GM19025 (cell line): ENCODE results near the gene PACRGL.

ENCODE experiments used
- ATAC-seq: cut with Tn5 transposase; IDR thresholded peaks from one replicate; pipeline ENCODE4 v1.9.1; 2021; ENCODE audit warnings: mild to moderate bottlenecking, low read depth, moderate library complexity; ENCODE audit not compliant: unreplicated experiment

The PACRGL gene

DNA sequence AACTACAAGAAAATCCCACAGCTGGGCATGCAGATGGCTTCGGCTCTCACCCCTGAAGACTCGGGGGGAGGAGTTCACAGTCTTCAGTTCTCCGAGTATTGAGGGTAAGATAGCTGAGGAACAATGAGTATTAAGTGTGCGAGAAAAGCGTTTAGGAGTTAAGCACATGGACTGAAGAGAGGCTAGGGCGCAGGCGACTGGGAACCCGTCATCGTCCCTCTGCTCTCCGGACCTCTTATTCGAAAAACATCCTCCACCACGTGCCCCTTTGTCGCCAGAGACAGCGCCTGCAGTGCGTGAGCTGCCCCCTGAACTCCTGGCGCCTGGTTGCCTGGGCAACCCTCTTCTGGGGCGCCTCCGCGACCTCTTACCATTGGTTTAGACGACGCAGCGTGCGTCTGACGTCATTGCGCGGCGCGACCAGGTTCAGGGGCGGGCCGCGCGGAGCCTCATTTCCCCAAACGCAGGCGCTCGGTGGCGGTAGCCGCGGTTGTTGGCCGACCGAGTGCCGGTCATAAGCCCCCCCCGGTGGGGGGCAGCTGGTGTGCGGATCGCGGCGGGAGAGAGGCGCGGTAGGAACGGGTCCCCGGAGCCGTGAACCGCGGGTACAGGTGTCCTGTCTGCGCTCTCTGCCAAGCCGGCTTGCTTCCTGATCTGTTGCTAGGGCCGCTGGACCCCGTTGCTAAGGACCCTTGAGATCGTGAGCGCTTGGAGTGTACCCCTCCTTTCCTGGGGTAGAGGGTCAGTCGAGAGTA is at the start of gene PACRGL:
TSS of gene PACRGL (plus strand) at position 452 of the 755 bp plus-strand sequence. CDS start 4,024 bp downstream, outside the sequence.
- peak; percentile 100 for ATAC-seq

DNA sequence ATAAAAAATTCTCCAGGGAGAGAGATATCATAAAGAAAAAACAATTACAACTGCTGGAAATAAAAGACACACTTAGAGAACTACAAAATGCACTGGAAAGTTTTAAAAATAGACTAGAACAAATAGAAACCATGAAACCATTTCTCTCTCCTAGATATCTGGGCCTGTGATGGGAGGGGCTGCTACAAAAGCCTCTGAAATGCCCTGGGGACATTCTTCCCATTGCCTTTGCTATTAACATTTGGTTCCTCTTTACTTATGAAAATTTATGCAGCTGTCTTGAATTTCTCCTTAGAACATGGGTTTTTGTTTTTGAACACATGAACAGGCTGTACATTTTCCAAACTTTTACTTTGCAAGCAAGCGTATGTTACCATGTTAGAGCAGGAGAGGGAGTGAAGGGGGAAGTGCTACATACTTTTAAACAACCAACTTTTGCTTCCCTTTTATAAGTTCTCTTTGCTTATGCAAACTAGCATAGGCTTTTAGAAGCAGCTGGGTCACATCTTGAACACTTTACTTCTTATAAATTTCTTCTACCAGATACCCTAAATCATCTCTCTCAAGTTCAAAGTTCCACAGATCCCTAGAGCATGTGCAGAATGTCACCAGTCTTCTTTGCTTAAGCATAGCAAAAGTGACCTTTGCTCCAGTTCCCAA is 47.9 kb upstream of the PACRGL start:
- ATAC-seq: no peak

DNA sequence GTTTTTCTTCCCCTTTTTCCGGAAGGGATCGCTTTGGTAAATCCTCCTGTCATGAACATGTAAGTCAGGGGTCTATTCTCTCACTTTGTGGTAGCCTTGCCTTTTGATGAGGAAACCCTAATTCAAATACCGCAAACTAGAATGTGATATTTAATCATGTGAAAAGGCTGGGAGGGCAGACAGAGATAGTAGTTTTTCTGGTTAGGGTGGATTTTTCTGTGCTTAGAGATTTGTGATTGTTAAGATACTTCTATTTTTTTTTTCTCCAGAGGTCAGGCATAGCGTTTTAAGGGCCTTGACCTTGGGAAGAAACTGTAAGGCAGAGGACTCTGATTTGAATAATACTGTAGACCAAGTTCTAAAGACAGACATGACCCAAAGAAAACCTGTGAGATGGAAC is 41.8 kb upstream of the PACRGL start:
- ATAC-seq: no peak

DNA sequence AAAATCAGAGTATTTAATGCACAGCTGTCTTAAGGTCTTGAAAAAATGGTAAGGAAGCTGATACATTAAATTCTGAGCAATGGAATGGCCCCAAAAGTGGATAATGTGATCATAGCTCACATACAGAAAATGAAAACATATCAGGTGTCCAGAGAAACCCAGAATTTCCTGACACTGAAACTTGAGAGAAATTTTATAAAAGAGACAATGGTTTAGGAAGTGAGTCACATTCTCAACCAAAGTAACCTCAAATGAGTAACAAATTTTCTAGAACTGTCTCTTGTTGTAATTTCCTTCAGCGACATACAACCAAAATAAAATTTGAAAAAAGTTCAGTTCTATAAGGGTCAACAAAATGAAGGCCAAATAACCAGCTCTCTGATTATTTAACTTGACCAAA is 37.4 kb upstream of the PACRGL start:
- no peak for ATAC-seq

DNA sequence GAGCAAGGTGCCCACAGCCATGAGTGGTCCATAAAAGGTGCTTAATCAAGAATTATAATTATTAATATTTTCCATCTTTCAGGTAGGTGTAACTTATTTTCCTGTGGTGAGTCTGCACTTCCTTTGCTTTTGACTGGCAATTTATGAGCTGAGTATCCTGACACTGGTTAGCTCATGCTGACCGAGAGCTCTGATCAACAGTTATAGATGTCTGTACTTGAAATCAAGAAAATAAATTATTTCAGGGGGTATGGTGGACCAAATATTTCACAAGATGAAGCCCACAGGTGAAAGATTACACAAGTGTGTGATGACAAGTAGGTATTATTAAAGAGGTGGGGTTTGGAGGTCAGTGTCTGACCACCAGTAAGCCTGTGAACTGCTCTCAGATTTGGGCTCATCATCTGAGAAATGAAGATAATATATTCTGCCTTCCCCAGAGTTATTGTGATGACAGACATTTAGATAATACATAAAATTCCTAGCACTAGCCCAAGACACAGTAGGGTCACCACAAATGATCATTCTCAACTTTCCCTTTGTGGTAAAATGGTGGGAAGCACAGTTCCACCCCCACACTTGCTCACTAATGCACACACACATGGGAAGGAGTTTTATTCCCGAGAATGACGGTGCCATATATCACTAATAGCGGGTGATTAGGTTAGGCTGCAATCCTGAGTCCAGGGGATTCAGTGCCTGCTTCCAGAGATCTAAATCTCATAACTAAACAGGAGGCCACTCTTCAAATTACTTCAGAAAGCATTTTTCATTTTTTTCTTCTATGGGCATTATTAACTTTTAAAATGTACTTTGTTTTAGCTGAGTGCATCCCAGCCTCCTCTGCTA is 34.0 kb upstream of the PACRGL start:
- ATAC-seq: no peak

DNA sequence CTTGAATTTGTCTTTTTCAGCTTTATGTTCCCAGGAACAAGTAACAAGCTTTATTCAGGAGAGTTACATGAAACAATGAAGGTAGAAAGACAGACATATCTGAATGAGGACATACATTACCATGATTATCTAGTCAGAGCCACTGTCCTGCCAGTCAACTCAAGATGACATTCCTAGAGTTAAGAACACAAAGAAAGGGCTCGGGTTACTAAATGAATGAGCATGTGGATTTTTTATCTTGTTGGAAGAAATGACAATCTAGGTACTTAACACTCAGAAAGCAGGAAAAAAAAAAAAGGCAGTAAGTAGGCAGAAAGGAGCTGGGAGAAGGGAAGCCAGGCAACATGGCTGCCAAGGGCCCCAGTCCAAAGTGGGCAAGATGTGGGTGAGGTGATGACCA is 28.0 kb upstream of the PACRGL start:
- no peak for ATAC-seq

DNA sequence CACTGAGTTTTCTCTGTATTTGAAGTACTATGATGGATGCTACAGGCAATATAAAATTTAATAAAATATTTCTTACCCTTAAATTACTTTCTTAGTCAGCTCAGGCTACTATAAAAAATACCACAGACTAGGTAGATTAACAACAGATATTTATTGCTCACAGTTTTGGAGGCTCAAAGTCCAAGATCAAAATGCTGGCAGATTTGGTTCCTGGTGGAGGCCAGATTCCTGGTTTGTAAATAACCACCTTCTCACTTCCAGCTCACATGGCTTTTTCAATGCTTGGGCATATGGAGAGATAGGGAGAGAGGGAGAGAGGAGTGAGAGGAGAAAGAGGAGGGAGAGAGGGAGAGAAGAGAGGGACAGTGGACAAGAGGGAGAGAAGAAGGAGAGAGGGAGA is 24.5 kb upstream of the PACRGL start:
- no peak for ATAC-seq

DNA sequence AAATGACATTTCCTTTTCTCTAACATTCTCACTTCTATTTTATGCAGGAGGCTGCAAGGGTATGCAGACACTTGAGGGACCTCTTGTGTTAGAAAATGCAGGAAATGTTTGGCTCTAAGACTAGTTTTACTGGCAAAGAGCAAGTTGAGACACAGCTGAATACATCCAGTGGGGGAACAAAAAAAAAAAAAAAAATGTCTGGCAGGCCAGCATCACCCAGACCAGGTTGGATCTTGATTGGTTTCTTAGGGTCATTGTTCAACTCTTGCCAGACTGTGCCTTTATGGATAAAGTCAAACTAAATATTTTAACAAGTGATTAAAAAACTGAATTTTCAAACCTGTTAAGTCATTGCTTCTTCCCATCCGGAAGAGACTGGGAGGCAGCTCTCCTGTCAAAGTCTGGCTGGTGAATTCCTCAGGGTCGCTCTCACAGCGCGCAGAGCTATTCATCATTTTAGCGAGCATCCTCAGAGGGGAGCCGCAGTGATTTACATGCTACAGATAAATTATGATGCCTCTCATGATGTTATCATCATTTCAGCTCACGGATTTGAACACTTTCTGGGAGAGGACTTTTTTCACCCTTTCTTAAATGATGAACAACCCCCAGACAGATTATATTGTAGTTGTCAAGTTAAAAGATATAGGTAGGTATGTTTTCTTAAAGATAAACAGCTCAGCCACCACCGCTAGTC is 23.6 kb upstream of the PACRGL start:
- ATAC-seq: no peak

DNA sequence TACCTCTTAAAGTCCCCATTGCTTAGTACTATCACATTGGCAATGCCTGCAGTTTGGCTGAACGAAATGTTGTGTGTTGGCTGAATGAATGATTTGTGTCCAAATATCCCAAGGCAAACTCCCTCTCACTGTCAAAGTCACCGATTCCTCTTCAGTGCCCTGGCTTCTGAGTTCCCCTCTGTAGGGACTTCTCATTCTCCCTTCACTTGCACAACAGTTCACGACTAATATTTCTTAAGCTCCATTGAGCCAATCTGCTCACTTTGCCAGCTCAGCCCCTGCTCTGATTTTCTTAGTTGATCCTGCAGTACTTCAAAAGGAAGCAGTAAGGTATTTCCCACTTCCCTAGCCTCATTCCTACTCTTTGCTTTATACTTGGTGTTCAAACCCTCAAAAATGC is 21.9 kb upstream of the PACRGL start:
- no peak for ATAC-seq

DNA sequence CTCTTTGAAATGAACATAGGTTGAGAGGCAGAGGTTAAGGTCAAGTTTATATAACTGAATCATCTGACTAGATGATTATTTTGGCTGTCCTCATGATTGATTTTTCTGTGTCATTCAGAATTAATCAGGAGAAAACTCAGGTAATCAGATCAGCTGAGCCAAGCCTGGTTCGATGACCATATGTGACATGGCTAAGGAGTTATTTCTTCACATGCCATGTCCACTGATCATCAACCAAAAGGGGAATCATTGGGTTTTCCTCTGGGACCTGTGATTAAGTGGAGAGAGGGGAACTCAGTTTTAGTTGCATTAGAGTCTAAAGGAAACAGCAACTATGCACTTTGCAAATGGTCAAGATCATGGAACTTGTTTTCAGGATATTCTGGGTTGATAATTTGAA is 20.3 kb upstream of the PACRGL start:
- no peak for ATAC-seq

DNA sequence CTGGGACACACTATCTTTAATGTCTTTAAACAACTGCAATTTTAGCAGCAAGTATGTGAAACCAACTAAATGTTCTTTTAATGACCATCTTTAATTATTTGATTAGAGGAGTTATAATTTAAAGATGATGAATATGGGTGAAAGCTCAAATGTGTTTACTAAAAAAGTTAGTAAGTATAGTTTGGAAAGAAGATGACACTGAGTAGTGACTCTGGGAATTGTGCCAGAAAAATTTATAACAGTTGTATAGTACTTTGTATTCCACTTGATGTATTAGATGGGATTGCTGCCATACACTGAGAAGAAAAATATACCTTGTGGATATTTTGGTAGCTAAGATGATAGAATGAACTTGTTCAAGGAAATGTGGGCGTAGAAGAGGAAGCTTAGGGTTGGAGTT is 19.5 kb upstream of the PACRGL start:
- no peak for ATAC-seq

DNA sequence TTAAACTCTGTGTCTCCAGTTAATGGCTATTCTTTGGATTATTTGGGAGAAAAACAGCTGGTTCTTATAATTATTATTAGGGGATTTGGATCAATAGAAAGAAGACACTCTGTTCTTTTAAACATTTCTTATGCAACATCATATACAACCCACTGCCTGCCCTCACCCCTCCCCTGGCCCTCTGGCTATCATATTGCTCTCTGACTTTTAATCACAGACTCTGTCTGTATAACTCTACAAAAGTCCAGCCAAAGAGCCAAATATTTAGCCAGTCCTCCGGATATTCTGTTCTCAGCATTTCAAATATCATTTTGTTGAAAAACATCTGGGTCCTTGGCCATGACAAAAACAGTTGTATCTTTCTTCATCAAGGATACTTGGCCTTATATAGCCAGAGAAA is 19.0 kb upstream of the PACRGL start:
- ATAC-seq: no peak

DNA sequence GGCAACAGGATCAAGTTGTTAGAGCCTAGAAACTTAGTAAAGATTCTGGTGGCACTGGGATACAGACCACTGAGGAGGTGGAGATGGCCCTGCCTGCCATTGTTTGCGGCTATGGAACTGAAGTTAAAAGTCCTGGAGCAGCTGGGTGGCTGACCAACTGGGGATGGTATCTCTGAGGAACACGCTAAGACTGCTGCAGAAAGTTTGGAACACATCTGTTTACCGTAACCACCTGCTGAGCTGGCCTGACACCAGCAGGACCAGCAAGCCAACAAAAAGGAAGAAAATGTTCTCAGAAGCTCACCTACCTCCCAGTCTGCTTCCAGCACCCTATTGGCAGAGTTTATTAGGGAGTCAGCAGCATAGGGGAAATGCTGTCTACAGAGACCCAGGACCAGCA is 17.4 kb upstream of the PACRGL start:
- ATAC-seq: no peak

DNA sequence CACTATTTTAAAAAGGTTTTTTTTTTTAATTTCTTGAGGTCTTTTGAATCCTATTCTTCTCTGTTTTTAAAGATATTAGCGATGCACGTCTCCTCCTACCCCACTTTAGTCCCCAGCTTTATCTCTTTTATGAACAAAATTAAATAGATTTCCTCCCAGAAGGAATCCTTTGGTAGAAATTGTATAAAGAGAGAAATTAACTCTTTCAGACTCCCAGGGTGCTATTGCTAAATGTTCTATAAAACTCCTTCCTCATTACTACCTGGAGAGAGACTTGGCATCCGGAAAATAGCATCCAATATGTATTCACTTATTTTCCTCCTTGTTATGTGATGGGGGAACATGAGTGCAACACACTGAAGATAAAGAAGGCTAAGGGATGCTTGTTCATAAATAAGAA is 16.5 kb upstream of the PACRGL start:
- ATAC-seq: no peak

DNA sequence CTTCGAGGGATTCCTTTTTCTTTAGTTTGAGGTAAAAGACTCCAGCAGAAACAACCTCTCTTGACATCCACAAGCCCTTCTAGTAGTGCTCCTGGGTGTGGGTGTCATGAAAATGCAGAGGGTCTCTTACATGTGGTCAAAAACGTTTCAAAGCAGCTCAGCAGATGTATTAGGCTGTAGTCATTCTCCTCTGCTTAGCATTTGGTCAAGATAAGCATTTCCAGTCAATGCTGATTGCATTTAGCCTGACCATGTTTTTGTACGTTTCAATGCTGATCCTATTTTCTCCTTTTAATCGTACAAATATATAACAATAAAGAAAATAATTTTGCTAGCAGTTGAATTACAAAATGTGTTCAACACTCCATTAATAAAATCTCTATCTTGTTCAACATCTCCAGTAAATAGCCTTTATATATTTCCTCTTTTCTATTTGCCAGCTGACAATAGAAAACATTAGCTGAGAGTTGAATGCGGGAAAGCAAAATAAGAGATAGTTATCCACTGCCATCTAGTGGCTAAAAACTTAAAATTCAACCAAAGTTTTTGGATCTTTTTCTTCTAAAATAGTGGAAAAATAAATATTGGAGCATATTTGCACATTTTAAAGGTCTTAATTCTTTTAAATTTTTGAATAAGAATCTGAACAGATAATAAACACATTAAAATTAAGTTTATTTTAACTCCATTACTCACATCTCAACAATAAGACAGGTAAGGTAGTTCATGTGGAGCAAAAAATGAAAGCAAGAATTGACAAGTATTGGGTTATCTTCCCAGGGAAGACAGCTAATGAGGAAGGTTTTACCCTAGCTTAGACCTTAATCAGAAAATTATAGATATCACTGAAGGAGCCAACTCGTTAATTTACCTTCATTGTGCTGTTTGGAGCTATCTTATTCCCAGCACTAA is 15.2 kb upstream of the PACRGL start:
- no peak for ATAC-seq

DNA sequence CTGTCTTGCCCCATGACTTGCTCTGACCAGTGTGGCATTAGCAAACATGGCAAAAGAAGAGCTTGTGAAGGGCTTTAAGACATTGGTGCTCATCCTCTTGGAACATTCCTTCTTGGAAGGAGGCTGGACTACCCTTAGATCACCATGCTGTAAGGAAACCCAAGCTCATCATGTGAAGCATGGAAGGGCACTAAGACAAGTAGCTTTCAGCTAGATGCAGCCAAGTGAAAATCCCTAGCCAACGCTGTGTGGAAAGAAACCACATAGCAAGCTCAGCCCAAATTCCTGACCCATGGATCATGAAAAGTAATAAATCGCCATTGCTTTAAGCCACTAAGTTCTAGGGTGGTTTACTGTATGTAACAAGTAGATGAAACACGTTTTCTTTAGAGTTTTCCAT is 12.4 kb upstream of the PACRGL start:
- ATAC-seq: no peak

DNA sequence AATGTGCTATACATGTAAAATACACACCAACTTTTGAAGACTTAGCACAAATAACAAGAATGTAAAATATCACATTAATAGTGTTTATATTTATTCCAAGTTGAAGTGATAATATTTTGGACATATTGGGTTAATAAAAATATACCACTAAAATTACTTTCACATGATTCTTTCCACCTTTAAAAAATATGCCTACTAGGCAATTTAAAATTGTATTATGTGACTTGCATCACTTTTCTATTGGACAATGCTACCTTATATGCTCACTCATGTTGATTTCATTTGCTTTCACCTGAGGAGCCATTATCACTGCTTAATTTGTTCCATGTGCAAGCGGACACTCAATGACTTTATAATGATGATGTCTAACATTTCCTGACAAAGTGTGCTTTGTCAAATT is 3.4 kb upstream of the PACRGL start:
- no peak for ATAC-seq

DNA sequence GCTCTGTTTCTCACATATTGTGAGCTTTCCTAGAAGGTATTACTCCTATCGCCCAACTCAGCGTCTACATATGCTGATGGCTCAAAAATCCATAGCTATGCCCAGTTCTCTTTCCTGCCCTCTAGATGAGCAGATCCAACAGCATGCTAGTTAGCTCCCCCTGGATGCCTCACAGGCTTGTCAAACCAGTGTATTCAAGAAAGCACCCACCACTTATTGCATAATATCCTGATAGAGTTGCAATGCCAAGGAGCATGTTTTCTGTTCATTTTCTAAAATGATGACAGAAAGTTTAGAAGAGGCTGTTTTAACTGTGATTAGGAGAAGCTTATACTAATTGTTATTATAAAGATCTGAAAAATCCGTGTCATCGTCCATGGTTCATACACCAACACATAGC is 1.9 kb upstream of the PACRGL start:
- no peak for ATAC-seq

DNA sequence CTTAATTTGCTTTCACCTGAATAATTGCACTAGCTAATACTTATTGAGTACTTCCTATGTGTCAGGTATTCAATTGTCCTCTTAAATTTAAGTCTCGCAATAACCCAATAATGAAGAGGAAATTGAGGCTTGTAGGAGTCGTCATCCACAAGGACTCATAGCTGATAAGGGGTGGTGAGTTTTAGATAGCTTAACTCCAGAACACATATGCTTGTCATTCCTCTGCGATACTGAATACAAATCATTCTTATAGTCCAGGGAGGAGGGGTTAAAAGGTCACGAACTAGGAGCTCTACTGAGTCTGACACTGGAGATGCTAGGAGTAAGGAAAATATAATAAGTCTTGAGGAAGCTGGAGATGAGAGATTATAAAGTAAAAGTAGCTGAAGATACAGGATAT is 1.4 kb upstream of the PACRGL start:
- ATAC-seq: no peak

DNA sequence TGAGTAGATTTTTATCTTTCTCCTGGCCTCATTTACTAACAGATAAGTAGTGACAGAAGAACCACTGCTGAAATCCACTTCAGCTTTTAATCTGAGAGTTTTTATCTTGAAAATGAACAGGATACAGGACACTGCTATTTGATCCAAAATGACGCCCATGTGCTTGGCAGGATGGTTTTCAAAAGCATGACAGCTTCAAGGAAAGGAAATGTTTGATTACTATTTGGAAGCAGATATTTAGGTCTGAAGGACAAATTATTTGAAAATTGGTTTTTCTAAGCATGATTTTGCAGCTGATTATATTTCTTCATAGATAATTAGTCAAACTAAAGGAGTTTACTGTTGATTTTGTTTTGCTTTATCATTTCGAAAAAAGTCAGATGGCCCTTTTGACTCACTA is 11.1 kb downstream of the PACRGL start:
- no peak for ATAC-seq
